Stimulated activated CD8-positive, alpha-beta memory T cell treated with anti-CD3 and anti-CD28 coated beads, Interleukin-4, amount 100 ng/mL, for 1 hour (primary cell): ENCODE data around the gene DOCK4.

Experiments used
- DNase-seq, 2 donors: peaks; one replicate each; pipeline ENCODE4 v3.0.0-alpha.2; 2020; ENCODE audit warnings: low read depth in 2 of 2, low spot score in 1 of 2

DOCK4 gene

DNA sequence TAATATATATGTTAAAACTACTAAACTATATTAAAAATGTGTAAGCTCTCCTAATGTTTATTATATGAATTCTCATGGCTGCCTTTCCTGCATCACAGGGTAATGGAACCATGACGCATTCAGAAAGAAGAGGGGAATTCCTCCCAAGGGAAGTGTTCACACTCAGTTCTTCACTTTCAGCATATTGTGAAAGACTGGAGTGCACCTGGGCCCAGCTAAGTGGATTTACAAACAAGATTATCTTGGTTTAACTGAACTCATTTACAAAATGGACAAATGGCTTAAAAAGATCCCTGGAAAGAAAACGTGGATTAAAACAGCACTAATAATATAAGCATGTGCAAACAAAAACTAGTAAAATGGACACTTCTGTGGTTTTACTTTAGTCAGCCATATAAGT lies 149.8 kb downstream of the DOCK4 start:
- DNase-seq, result no peak

DNA sequence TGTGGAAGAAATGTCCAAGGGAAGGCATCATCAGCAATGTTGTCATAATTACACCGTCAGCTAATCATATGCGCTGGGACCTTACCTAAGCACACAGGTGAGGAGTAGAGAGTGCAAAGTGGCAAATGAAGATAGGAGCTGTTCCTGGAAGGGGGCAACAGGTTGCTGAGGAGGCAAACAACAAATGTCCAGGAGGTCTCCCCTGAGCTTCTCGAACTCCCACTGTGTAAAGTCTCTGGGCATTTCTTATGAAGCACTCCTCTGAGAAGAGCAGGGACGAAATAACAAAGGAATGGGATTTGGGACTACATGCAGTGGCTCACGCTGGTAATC lies 152.5 kb downstream of the DOCK4 start:
- no peak for DNase-seq

- DNase-seq, result no peak
These were observed 153.0 kb downstream of the DOCK4 start for GRCh38 chr7:112052993-112053736.

- DNase-seq, result no peak
These were observed 153.7 kb downstream of the DOCK4 start for GRCh38 chr7:112052498-112052897.

- no peak for DNase-seq
These were observed 155.8 kb downstream of the DOCK4 start for GRCh38 chr7:112050250-112050881.

GRCh38 chr7:112049555-112050249 lies 156.5 kb downstream of the DOCK4 start:
- DNase-seq, result no peak

DNA sequence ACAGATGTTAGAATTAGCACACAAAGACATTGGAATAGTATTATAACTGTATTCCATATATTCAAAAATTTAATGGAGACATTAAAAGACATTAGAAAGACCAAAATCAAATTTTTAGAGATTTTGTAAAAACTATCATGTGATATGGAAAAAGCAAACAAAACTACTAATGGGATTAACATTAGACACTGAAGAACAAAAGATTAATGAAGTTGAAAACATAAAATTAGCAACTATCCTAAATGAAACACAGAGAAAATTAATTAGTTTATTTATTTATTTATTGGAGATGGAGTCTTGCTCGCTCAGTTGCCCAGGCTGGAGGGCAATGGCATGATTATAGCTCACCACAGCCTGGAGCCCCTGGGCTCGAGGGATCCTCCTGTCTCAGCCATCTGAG lies 158.8 kb downstream of the DOCK4 start:
- DNase-seq, result no peak

- no peak for DNase-seq
These were observed 161.0 kb downstream of the DOCK4 start for GRCh38 chr7:112045222-112045621.

DNA sequence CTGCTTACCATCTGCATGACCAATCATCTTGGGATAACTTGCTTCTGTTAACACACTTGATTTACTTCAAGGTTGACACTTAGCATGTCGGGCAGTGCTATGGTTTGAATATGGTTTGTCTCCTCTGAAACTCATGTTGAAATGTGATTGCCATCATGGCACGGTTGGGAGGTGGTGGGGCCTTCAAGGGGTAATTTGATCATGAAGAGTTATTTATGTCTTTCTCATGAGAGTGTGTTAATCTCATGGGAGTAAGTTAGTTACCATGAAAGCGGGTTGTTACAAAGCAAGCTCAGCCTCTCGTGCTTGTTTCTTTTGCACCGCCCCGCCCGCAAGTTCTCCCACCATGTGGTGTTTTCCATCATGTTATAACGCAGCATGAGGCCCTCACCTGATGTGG lies 163.6 kb downstream of the DOCK4 start:
- DNase-seq, result no peak

- DNase-seq, result no peak
These were observed 167.8 kb downstream of the DOCK4 start for GRCh38 chr7:112038353-112038752.

DNA sequence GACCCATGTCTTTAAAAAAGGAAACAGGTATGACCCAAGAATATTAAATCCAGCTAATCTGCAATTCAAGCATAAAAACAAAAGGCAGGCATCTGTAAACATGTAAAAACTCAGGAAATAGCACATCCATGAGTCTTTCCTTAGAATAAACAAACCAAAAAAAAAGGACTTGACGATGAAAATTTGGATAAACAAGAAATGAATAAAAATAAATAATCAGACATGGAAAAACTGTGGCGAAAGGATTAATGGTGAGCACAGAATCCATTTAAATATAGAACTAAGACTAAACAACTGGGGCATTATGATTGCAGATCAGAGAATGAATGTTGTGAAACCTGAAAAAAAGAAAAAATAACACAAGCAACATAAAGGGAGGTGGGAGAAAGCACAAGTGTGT lies 170.1 kb downstream of the DOCK4 start:
- DNase-seq, result no peak

- DNase-seq, result no peak
These were observed 174.5 kb downstream of the DOCK4 start for GRCh38 chr7:112031689-112032088.

GRCh38 chr7:112025556-112025955 lies 180.6 kb downstream of the DOCK4 start:
- no peak for DNase-seq

GRCh38 chr7:112023786-112024185 lies 182.4 kb downstream of the DOCK4 start:
- DNase-seq, result no peak

GRCh38 chr7:112023282-112023681 lies 182.9 kb downstream of the DOCK4 start:
- DNase-seq, result no peak

DNA sequence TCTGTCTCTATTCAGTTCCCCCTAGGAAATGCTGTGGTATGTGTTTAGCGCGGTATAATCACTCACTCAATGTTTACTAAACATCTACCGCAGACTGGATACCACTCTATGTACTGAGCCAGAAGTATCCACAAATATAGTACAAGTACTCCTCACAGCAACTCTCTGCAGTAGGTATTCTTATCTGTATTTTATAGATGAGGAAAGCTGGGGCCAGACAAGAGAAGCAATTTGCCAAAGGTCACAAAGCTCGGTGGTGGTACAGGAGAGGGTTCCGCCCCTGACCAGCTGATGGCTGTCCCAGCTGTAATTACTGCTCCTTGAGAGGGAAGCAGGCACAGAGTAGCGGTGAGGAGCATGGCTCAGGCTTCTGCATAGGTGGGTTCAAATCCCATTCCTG lies 184.1 kb downstream of the DOCK4 start:
- DNase-seq, result no peak

- no peak for DNase-seq
These were observed 184.7 kb downstream of the DOCK4 start for GRCh38 chr7:112021379-112022044.

GRCh38 chr7:112020800-112021199 lies 185.4 kb downstream of the DOCK4 start:
- no peak for DNase-seq

- no peak for DNase-seq
These were observed 186.3 kb downstream of the DOCK4 start for GRCh38 chr7:112019932-112020331.

- DNase-seq, result no peak
These were observed 187.7 kb downstream of the DOCK4 start for GRCh38 chr7:112018305-112019030.

GRCh38 chr7:112015146-112015545 lies 191.1 kb downstream of the DOCK4 start:
- no peak for DNase-seq
